ENCODE results near the gene TOMM34.

Gene TOMM34

DNA sequence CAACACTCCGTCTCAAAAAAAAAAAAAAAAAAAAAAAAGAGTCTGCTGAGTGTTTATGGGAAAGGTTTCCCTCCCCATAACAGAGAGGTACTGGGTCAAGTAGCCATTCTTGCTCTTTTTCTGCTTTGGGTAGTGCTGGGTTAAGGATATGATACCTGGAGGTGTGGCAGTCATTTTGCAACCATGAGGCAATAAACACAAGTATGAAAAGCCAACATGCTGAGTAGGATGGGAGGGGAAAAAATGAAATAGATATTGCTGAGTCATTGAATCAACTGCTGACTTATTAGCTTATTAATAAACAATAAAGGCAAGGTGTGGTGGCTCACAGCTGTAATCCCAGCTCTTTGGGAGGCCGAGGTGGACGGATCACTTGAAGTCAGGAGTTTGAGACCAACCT is 2.3 kb upstream of the TOMM34 start:
- DNase-seq: no peak

DNA sequence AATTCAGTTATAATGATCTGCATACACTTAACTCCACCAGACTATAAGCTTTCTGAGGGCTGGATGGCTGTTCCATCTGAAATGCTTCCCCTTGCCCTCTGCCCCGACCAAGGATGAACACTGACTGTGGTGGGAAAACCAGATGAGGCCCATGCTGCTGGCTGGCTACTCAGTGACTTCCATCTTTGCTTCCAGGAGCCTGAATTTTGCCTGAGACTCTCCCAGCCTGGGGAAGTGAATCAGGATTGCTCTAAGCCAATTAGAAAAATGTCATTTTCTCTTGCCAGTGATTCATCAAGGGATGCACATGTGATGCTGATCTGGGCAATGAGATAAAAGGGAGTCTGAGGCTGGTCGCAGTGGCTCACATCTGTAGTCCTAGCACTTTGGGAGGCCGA is 1.7 kb upstream of the TOMM34 start:
- DNase-seq: no peak

- DNase-seq: no peak
Observed at GRCh38 chr20:44961011-44961869, 1.0 kb upstream of the TOMM34 start.

DNA sequence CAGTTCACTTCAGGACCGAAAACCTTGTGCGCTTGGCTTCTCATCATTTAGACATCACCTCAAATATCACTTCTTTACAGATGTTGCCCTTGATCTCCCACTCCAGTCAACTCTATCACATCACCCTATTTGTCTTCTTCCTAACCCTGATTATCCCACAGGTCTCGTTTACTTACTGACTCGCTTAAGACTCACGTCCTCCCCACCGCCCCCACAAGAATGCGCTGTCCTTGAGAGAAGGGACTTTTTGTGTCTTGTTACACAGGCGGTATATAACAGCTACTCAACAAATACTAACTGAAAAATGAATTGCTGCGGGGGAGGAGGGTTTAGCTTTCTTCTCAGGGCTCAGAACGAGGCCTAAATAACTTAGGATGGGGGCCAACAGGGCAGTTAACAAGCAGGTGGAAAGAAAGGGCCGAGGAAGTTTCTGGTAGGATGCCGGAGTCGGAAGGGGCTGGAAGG is 527 bp downstream of the TOMM34 start:
- no peak for DNase-seq

DNA sequence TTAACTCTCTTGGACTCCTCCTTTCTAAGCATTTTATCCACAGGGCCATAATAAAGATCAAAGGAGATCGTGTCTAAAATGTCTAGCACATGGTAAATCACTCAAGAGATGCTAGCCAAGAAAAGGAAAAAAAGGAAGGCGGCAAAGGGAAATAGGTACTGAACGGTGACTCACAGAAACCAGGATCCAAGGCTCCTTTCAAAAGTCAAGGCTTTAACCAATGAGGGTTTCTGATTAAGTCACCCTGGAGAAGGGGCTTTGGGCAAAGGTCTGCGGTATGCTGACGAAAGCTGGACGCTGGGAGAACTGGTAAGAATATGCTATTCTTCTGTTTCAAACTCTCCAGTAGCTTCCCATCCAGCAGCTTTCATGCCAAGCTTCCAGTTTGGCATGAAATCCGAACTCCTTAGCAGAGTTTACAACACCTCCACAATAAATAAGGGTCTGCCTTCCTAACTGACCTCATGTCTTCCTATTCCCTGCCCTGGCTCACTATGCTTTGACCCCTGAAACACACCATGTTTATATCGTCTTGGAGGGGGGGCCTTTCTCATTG is 1.0 kb downstream of the TOMM34 start:
- DNase-seq: no peak

DNA sequence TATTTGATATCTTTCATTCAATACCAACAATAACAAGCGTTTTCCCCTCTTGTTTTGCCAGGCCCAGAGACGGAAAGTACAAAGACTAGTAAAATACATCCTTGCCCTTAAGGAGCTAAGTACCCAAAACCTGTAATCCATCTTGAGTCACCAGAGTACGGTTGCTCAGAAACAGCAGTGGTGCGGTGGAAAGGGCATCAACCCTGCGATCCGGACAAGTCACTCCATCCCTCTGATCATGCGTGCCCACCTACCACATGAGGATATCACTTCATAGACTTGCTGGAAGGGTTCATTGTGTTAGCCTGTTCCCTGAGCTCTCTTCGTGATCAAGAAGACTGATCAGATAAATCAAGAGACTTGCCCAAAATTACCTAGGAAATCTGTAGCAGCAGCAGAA is 1.9 kb downstream of the TOMM34 start:
- no peak for DNase-seq

- DNase-seq: no peak
Observed at GRCh38 chr20:44956410-44956809, 3.8 kb downstream of the TOMM34 start.

- no peak for DNase-seq
Observed at GRCh38 chr20:44955270-44955669, 4.9 kb downstream of the TOMM34 start.

GRCh38 chr20:44954211-44954610 is 6.0 kb downstream of the TOMM34 start:
- no peak for DNase-seq

GRCh38 chr20:44952731-44953130 is 7.5 kb downstream of the TOMM34 start:
- DNase-seq: no peak

GRCh38 chr20:44950368-44950767 is 9.8 kb downstream of the TOMM34 start:
- no peak for DNase-seq

GRCh38 chr20:44948513-44948912 is 11.7 kb downstream of the TOMM34 start:
- no peak for DNase-seq

GRCh38 chr20:44948107-44948506 is 12.1 kb downstream of the TOMM34 start:
- DNase-seq: no peak

GRCh38 chr20:44946271-44946852 is 13.8 kb downstream of the TOMM34 start:
- no peak for DNase-seq

GRCh38 chr20:44945261-44945660 is 14.9 kb downstream of the TOMM34 start:
- no peak for DNase-seq

DNA sequence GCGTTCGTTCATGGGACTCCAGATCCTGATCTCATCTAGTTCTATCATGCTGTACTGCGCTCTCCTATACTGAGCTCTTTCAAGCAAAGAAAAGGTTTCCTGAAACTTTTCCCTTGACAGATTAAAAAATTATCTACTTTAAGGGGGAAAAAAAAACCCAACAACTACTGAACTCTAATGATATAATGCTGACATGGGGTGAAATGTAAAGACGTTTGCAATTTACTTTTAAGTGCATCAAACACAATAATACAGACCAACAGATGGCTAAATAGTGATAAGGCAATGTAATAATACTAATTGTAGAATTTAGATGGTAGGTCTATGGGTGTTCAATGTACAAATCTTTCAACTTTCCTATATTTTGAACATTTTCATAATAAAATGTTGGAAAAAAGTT is 16.4 kb downstream of the TOMM34 start:
- no peak for DNase-seq

GRCh38 chr20:44942264-44942973 is 17.8 kb downstream of the TOMM34 start:
- no peak for DNase-seq

- no peak for DNase-seq
Observed at GRCh38 chr20:44941120-44941691, 19.0 kb downstream of the TOMM34 start.

DNA sequence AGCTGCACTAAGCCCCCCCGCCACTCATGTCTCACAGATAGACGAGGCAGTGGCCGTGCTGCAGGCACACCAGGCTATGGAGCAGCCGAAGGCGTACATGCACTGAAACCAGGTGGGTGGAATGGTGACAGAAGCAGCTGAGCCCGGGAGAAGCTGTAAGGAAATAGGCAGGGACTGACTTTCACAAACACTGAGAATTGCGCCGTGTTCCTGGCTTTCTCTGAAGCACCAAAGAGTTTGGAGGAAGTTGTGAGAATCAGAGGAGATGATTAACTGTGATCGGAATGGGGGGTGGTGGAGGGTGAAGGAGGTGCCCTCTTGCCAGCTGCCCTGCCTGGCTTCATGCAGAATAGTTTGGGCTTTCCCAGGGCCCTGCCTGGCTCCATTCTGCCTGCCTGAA is 21.6 kb downstream of the TOMM34 start:
- no peak for DNase-seq

- no peak for DNase-seq
Observed at GRCh38 chr20:44936510-44936909, 23.7 kb downstream of the TOMM34 start.

DNA sequence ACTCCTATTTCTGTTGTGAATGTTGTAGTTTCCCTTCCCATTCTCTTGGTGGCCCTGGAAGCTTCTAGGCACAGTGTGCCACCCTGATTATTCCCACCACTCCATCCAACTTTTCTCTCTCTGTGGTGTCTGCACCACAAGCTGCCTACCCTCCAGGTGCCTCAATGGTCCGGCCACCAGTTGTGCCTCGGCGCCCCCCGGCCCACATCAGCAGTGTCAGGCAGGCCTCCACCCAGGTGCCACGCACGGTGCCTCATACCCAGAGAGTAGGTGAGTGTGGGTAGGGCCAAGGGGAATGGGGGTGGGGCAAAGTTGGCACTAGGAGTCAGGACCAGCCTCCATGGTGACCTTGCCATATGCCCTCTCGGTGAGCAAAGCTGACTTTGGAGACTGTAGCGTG is 27.3 kb downstream of the TOMM34 start:
- DNase-seq: no peak

DNA sequence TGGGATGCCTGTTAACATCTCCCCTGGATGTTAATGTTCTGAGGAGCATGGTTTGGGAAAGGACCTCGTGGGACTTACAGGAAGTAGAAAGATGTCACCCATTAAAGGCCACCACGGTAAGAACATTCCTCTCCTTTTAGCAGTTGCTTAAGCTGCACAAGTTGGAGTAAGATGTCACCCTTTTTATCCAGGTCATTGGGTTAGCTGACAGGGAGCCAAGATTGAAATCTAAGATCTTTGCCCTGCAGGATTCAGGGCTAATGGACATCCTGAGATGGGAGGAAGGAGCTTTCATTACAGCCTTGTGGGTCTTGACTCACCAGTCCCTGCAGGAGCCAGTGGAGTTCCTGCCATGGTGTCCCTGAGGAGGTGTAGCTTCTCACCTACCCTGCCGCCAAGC is 28.3 kb downstream of the TOMM34 start:
- DNase-seq: no peak

DNA sequence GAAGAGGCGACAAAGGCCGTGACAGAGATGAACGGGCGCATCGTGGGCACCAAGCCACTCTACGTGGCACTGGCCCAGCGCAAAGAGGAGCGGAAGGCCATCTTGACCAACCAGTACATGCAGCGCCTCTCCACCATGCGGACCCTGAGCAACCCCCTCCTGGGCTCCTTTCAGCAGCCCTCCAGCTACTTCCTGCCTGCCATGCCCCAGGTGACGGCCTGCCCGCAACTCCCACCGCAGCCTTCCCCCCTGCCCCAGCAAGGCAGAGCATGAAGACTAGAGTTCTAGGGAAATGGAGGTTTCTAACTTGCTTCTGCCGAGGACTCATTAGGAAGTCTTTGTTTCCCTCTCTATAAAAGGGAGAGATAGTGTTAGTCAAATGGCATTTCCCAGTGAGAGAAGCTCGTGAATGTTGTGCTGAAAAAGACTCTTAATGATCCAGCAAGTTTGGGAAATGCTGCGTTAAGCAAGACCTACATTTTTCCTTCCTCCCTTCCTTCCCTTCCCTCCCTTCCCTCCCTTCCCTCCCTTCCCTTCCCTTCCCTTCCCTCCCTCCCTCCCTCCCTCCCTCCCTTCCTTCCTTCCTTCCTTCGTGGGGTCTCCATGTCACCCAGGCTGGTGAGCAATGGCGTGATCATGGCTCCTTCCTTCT is 29.6 kb downstream of the TOMM34 start:
- DNase-seq: no peak

All from 8988T (cell line).